ENCODE results near the gene RARB. TPM values are rescaled to one million over a fixed set of nuclear protein-coding genes. Genes with fewer than 3 reads are reported as not detected.

The RARB gene
- total RNA-seq, 4 donors from 2014 or later, result 2.6 to 11.2 (median 3.4) TPM

GRCh38 chr3:25404569-25404968, 23.5 kb upstream of the RARB start:
- no peak for TF ChIP-seq CTCF (IDR thresholded peaks at IDR 0.05)
- ATAC-seq (ENCODE audit: low FRiP score) (no peak), DNase-seq (ENCODE audit: low spot score) (no peak)

GRCh38 chr3:25405335-25405734, 22.7 kb upstream of the RARB start:
- DNase-seq (ENCODE audit: low spot score), result no peak
- no peak for ATAC-seq (ENCODE audit: low FRiP score)
- no peak for TF ChIP-seq CTCF (IDR thresholded peaks at IDR 0.05)

GRCh38 chr3:25410703-25411102, 17.4 kb upstream of the RARB start:
- ATAC-seq (ENCODE audit: low FRiP score) (no peak), DNase-seq (ENCODE audit: low spot score) (no peak)
- no peak for TF ChIP-seq CTCF (IDR thresholded peaks at IDR 0.05)

GRCh38 chr3:25412269-25412668, 15.8 kb upstream of the RARB start:
- no peak for TF ChIP-seq CTCF (IDR thresholded peaks at IDR 0.05)
- DNase-seq (ENCODE audit: low spot score), result no peak
- ATAC-seq (ENCODE audit: low FRiP score), result no peak

GRCh38 chr3:25416176-25416575, 11.9 kb upstream of the RARB start:
- no peak for TF ChIP-seq CTCF (IDR thresholded peaks at IDR 0.05)
- DNase-seq (ENCODE audit: low spot score) (no peak), ATAC-seq (ENCODE audit: low FRiP score) (no peak)

- ATAC-seq (ENCODE audit: low FRiP score) (no peak), DNase-seq (ENCODE audit: low spot score) (no peak)
- TF ChIP-seq CTCF (IDR thresholded peaks at IDR 0.05), result no peak
These were observed 9.5 kb upstream of the RARB start for GRCh38 chr3:25418596-25418995.

- TF ChIP-seq CTCF (IDR thresholded peaks at IDR 0.05), result no peak
- DNase-seq (ENCODE audit: low spot score) (no peak), ATAC-seq (ENCODE audit: low FRiP score) (no peak)
These were observed 8.8 kb upstream of the RARB start for GRCh38 chr3:25419251-25419650.
